ENCODE data around the gene POR.

- TF ChIP-seq CTCF (IDR thresholded peaks at IDR 0.05; ENCODE audit: poor library complexity, severe bottlenecking): no peak
- TF ChIP-seq EZH2 (IDR thresholded peaks at IDR 0.05; ENCODE audit: borderline replicate concordance, insufficient read depth, low read length, poor library complexity, severe bottlenecking): no peak
Measured at GRCh38 chr7:75991531-75992082, 76.7 kb downstream of the POR start.

Measured in neural cell (in vitro differentiated cells).